Tibial nerve (tissue), 4 donors: ENCODE measurements around the gene IFFO2. TPM values are rescaled to one million over a fixed set of nuclear protein-coding genes. Genes with fewer than 3 reads are reported as not detected.

Source experiments
- DNase-seq, 2 donors: peaks; one replicate each; pipeline ENCODE4 v3.0.0-alpha.2; 2019; ENCODE audit warnings: low spot score in 2 of 2
- H3K27ac ChIP-seq, 4 donors: fragments of 200-600 bp; sonication (generic) in 3 of 4; one replicate each; pipeline ENCODE4 v1.5.1; 2017 to 2019; ENCODE audit warnings: mild to moderate bottlenecking in 1 of 4
- H3K27me3 ChIP-seq, 2 donors: fragments of 200-600 bp; sonication (generic) in 1 of 2; one replicate each; pipeline versions ENCODE4 v1.5.1 to v1.6.0; 2017 to 2019
- H3K36me3 ChIP-seq, 3 donors: fragments of 200-600 bp; sonication (generic); one replicate each; pipeline ENCODE4 v1.5.1; 2018 to 2019
- H3K4me1 ChIP-seq, 4 donors: fragments of 200-600 bp; sonication (generic) in 3 of 4; one replicate each; pipeline ENCODE4 v1.5.1; 2017 to 2019
- H3K4me3 ChIP-seq, 4 donors: fragments of 200-600 bp; sonication (generic) in 3 of 4; one replicate each; pipeline ENCODE4 v1.5.1; 2017 to 2019; ENCODE audit warnings: mild to moderate bottlenecking in 1 of 4, moderate library complexity in 1 of 4
- H3K9me3 ChIP-seq, 4 donors: fragments of 200-600 bp; sonication (generic) in 3 of 4; one replicate each; pipeline ENCODE4 v1.5.1; 2017 to 2019
- EP300 ChIP-seq, 2 donors: sonication (generic); formaldehyde crosslinking; IDR thresholded peaks; one replicate each; pipeline ENCODE4 v1.6.1; 2017; ENCODE audit warnings: antibody characterized with exemption in 2 of 2, mild to moderate bottlenecking in 1 of 2
- POLR2A ChIP-seq, 2 donors: fragments of 450-650 bp; IDR thresholded peaks; one replicate each; pipeline ENCODE4 v1.6.1; 2017; ENCODE audit warnings: antibody characterized with exemption in 2 of 2, mild to moderate bottlenecking in 2 of 2, moderate library complexity in 2 of 2
- WGBS, 2 donors: methylation state at CpG; one replicate each; pipeline ENCODE4 v1.1.5; 2018; 5-methylcytosine and 5-hydroxymethylcytosine counted together
- total RNA-seq, 4 donors: library from RNA; depleted of rRNA; stranded (reverse); fragments of >200 nt; gene quantifications; one replicate each; pipeline ENCODE4 v1.1.0, GENCODE V29; 2016
- TF ChIP-seq, protein P1 (sequence below), 5 experiments: fragments of 200-600 bp in 3 of 5; fragments of 450-650 bp in 2 of 5; sonication (generic) in 3 of 5; IDR thresholded peaks; one replicate each; pipeline ENCODE4 v1.5.1; 2016 to 2019; ENCODE audit warnings: antibody characterized with exemption in 5 of 5, mild to moderate bottlenecking in 3 of 5, moderate library complexity in 2 of 5

Gene IFFO2
- total RNA-seq, 4 donors from 2014 or later: 3.6 to 19.2 (median 9.2) TPM

DNA sequence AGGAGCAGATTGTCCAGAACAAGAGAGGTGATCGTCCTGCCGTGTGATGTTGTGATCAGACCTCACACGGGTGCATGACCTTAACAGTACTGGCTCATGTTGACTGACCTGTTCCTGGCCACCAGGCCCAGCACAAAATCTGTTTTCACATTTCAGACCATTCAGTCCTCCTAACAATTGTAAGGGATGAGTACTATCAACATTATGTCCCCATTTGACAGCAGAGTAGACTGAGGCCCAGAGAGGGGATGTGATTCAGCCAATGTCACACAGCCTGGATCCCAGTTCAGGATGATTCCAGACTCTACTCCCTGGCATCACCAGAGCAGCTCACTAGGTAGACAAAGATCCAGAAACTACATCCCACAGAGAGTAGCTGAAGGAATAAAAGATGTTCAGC, 89.6 kb downstream of the IFFO2 start:
- Histone ChIP-seq H3K9me3 (no peaks in the 10 kb centered on the region), H3K27me3 (peaks cover 0 to 8% of the 10 kb centered on the region in 2 donors), H3K36me3 (peaks cover 0 to 9% (median 0%) of the 10 kb centered on the region in 3 donors), H3K4me3 (no peak overlapping the region), H3K4me1 (peaks cover 0 to 2% (median 0%) of the 10 kb centered on the region in 4 donors), H3K27ac (no peak overlapping the region)
- 85 to 92% methylated on average over 3 of the region's 3 CpGs for WGBS, 2 donors
- no peak for DNase-seq
- no peak for TF ChIP-seq POLR2A (IDR thresholded peaks at IDR 0.05)
- no peak for TF ChIP-seq EP300 (IDR thresholded peaks at IDR 0.05)
- TF ChIP-seq, protein P1, sequence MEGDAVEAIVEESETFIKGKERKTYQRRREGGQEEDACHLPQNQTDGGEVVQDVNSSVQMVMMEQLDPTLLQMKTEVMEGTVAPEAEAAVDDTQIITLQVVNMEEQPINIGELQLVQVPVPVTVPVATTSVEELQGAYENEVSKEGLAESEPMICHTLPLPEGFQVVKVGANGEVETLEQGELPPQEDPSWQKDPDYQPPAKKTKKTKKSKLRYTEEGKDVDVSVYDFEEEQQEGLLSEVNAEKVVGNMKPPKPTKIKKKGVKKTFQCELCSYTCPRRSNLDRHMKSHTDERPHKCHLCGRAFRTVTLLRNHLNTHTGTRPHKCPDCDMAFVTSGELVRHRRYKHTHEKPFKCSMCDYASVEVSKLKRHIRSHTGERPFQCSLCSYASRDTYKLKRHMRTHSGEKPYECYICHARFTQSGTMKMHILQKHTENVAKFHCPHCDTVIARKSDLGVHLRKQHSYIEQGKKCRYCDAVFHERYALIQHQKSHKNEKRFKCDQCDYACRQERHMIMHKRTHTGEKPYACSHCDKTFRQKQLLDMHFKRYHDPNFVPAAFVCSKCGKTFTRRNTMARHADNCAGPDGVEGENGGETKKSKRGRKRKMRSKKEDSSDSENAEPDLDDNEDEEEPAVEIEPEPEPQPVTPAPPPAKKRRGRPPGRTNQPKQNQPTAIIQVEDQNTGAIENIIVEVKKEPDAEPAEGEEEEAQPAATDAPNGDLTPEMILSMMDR (IDR thresholded peaks at IDR 0.05): no peak

DNA sequence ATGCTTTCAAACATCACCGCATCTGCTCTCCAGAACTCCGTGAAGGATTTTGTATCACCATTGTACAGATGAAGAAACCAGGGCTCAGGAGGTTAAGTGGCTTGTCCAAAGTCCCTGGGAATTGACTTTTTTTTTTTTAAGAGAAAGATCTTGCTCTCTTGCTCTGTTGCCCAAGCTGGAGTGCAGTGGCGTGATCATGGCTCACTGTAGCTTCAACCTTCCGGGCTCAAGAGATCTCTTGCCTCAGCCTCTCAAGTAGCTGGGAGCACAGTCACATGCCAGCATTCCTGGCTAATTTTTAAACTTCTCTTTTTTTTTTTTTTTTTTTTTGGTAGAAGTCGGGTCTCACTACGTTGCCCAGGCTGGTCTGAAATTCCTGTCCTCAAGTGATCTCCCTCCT, 90.2 kb downstream of the IFFO2 start:
- Histone ChIP-seq H3K4me3 (no peak overlapping the region), H3K27me3 (peaks cover 0 to 8% of the 10 kb centered on the region in 2 donors), H3K27ac (no peak overlapping the region), H3K36me3 (peaks cover 0 to 4% (median 0%) of the 10 kb centered on the region in 3 donors), H3K4me1 (peaks cover 0 to 2% (median 0%) of the 10 kb centered on the region in 4 donors), H3K9me3 (no peaks in the 10 kb centered on the region)
- 78 to 83% methylated on average over 6 of the region's 6 CpGs for WGBS, 2 donors
- no peak for DNase-seq
- no peak for TF ChIP-seq EP300 (IDR thresholded peaks at IDR 0.05)
- no peak for TF ChIP-seq POLR2A (IDR thresholded peaks at IDR 0.05)
- TF ChIP-seq, protein P1 (IDR thresholded peaks at IDR 0.05): no peak

DNA sequence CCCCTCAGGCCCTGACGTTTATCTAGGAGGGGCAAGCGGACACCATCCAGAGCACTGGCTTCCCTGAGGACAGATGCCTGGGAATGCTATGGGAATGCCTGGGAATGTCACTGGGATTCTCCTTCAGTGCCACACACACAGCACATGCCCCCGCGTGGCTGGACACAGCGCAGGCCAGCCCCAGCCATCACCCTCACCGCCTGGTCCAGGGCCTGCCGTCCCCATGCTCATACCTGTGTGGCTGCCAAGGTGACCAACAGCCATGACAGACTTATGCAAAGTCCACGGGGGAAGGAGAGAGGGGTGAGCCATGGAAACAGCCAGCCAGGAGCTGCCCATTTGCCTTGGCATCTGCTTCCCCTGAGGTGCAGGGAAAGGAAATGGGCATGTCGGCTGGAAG, 91.3 kb downstream of the IFFO2 start:
- H3K4me3 ChIP-seq: no peak overlapping the region
- 74 to 78% methylated on average over 9 of the region's 9 CpGs for WGBS, 2 donors
- DNase-seq: no peak
- peaks cover 0 to 2% (median 0%) of the 10 kb centered on the region in 4 donors for H3K4me1 ChIP-seq
- H3K9me3 ChIP-seq: no peaks in the 10 kb centered on the region
- H3K27ac ChIP-seq: no peak overlapping the region
- H3K36me3 ChIP-seq: no peaks in the 10 kb centered on the region
- peaks cover 0 to 8% of the 10 kb centered on the region in 2 donors for H3K27me3 ChIP-seq
- TF ChIP-seq, protein P1 (IDR thresholded peaks at IDR 0.05): no peak
- TF ChIP-seq POLR2A (IDR thresholded peaks at IDR 0.05): no peak
- no peak for TF ChIP-seq EP300 (IDR thresholded peaks at IDR 0.05)

DNA sequence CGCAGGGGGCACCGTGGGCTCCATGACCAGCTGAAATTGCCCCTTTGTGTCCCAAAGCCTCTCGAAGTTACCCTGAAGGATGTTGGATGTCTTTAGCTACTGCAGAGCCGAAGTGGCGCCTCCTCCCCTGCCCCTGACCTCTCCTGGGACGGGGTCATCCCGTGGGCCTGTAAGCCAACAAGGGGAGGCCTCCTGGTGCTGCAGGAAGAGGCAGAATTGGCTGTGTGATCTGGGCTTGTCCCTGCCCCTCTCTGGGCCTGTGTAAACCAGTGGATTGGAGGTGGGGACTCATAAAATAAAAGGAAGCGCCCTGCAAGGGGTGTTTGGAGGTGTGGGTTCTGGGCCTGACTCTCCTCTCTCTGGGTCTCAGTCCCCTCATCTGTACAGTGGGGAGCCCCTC, 94.9 kb downstream of the IFFO2 start:
- no peak overlapping the region for H3K4me3 ChIP-seq
- no peak for TF ChIP-seq POLR2A (IDR thresholded peaks at IDR 0.05)
- peaks cover 0 to 8% of the 10 kb centered on the region in 2 donors for H3K27me3 ChIP-seq
- no peaks in the 10 kb centered on the region for H3K4me1 ChIP-seq
- no peak overlapping the region for H3K27ac ChIP-seq
- no peak for DNase-seq
- no peaks in the 10 kb centered on the region for H3K36me3 ChIP-seq
- 46 to 52% methylated on average over 8 of the region's 8 CpGs for WGBS, 2 donors
- H3K9me3 ChIP-seq: no peaks in the 10 kb centered on the region

DNA sequence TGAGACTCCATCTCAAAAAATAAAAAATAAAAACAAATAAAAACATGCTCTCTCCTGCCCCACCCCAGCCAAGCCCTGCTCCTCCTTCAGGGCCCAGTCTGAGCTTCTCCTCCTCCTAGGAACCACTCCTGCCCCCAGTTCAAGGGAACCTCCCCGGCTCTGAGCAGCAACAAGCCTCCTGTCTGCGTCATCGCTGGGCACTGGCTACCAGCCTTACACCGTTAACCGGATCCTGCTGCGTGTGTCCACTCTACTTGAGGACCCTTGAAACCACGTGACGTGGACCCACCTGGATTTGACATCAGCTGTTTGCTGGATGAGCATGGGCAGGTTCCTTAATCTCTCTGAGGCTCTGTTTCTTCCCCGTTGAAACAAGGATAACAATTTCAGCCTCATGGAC, 95.4 kb downstream of the IFFO2 start:
- no peak overlapping the region for H3K4me3 ChIP-seq
- H3K36me3 ChIP-seq: no peaks in the 10 kb centered on the region
- no peaks in the 10 kb centered on the region for H3K9me3 ChIP-seq
- DNase-seq: no peak
- TF ChIP-seq POLR2A (IDR thresholded peaks at IDR 0.05): no peak
- TF ChIP-seq EP300 (IDR thresholded peaks at IDR 0.05): no peak
- TF ChIP-seq, protein P1 (IDR thresholded peaks at IDR 0.05): no peak
- 69% methylated on average over 9 of the region's 9 CpGs for WGBS, 2 donors
- no peak overlapping the region for H3K27ac ChIP-seq
- H3K27me3 ChIP-seq: peaks cover 0 to 8% of the 10 kb centered on the region in 2 donors
- H3K4me1 ChIP-seq: no peaks in the 10 kb centered on the region

DNA sequence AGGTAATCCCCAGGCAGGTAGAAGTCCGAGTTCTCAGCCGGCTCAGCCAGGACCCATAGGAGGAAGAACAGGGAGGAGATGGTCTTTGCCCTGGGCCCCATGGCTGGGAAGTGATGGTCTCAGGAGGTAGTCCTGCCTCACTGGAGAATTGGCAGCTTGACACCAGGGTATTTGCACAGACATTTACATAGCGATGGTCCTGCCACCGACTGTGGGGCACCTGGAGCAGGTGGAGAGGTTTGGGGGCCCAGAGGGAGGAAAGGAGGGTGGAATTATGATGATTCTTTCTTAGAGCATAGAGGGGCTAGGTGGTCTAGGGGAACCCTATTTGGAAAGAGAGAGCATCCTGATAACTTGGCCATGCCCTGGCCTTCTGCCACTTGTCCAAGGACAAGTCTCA, 96.9 kb downstream of the IFFO2 start, which contains the start of gene TAS1R2:
TAS1R2 (minus strand) TSS at position 101 of the 400 bp plus-strand sequence; CDS start at position 101, 0 bp downstream.
- no peaks in the 10 kb centered on the region for H3K36me3 ChIP-seq
- H3K4me1 ChIP-seq: no peaks in the 10 kb centered on the region
- no peaks in the 10 kb centered on the region for H3K27me3 ChIP-seq
- 67 to 70% methylated on average over 4 of the region's 4 CpGs for WGBS, 2 donors
- TF ChIP-seq, protein P1 (IDR thresholded peaks at IDR 0.05): no peak
- TF ChIP-seq POLR2A (IDR thresholded peaks at IDR 0.05) (no peak), EP300 (IDR thresholded peaks at IDR 0.05) (no peak)
- no peak within 1 kb of the TSS for H3K4me3 ChIP-seq
- H3K27ac ChIP-seq: no peak within 1 kb of the TSS
- H3K9me3 ChIP-seq: no peaks in the 10 kb centered on the region
- DNase-seq: no peak
